GM11168 (cell line): ENCODE results near the gene RRN3.
"Not testable (repeated sequence)": the region's sequence is repeated elsewhere in the genome, so short reads cannot be mapped to it uniquely, and the experiment has no call there.

Source experiments
- in situ Hi-C: fragments of 300-500 bp; cut with MboI; formaldehyde crosslinking; loops from one replicate; pipeline ENCODE4 v1.12.0; 2022; ENCODE audit warnings: low sequenced_read_pairs; ENCODE audit not compliant: unreplicated experiment

RRN3 gene

GRCh38 chr16:15093955-15094827, at the start of gene RRN3:
Gene RRN3 (minus strand): TSS chr16:15094272. CDS start chr16:15094233, 39 bp downstream.
- in situ Hi-C loops: not testable (repeated sequence)

- in situ Hi-C loops: not testable (repeated sequence)
These were observed 49.6 kb upstream of the RRN3 start for GRCh38 chr16:15143601-15144091.

GRCh38 chr16:15142891-15143600, 49.0 kb upstream of the RRN3 start:
- in situ Hi-C loops: not testable (repeated sequence)

GRCh38 chr16:15142107-15142890, 48.2 kb upstream of the RRN3 start:
- in situ Hi-C loops: not testable (repeated sequence)

GRCh38 chr16:15141586-15141985, 47.5 kb upstream of the RRN3 start:
- in situ Hi-C loops: no loop called here

GRCh38 chr16:15140444-15141365, 46.6 kb upstream of the RRN3 start:
- in situ Hi-C loops: not testable (repeated sequence)

- in situ Hi-C loops: not testable (repeated sequence)
These were observed 43.4 kb upstream of the RRN3 start for GRCh38 chr16:15137514-15137913.

GRCh38 chr16:15135483-15136360, 41.6 kb upstream of the RRN3 start:
- in situ Hi-C loops: not testable (repeated sequence)

- in situ Hi-C loops: not testable (repeated sequence)
These were observed 40.8 kb upstream of the RRN3 start for GRCh38 chr16:15134752-15135482.

- in situ Hi-C loops: not testable (repeated sequence)
These were observed 39.5 kb upstream of the RRN3 start for GRCh38 chr16:15133554-15133953.

- in situ Hi-C loops: not testable (repeated sequence)
These were observed 38.8 kb upstream of the RRN3 start for GRCh38 chr16:15132719-15133428.

- in situ Hi-C loops: not testable (repeated sequence)
These were observed 37.0 kb upstream of the RRN3 start for GRCh38 chr16:15130943-15131700.

- in situ Hi-C loops: not testable (repeated sequence)
These were observed 36.3 kb upstream of the RRN3 start for GRCh38 chr16:15130256-15130932.

GRCh38 chr16:15127641-15128425, 33.8 kb upstream of the RRN3 start:
- in situ Hi-C loops: not testable (repeated sequence)

GRCh38 chr16:15100372-15100987, 6.4 kb upstream of the RRN3 start:
- in situ Hi-C loops: not testable (repeated sequence)
